K562 (cell line): ENCODE results near the gene GGA2. TPM values are rescaled to one million over a fixed set of nuclear protein-coding genes. Genes with fewer than 3 reads are reported as not detected.
"Not testable (repeated sequence)": the region's sequence is repeated elsewhere in the genome, so short reads cannot be mapped to it uniquely, and the experiment has no call there.

Experiments
- ATAC-seq: fragments of 200-7000 bp; cut with Tn5 transposase; 3 replicates; pipeline ENCODE4 v1.9.1; 2020; ENCODE audit warnings: moderate library complexity
- BruUV-seq: library from RNA; stranded (reverse); fragments of 400-500 nt; replicated peaks from 2 replicates; lab custom pipeline; 2021; lab: Mats Ljungman, UMichigan
- CTCF ChIA-PET: fragments of 300-600 bp; formaldehyde crosslinking; extraction: SDS; loops from one replicate; lab custom pipeline; 2021; ENCODE audit warnings: low intra/inter-chr PET ratio; lab: Yijun Ruan, JAX
- POLR2A ChIA-PET: fragments of 300-600, 350-650 bp; sonication (Branson Sonifier 250); formaldehyde crosslinking; extraction: SDS; loops from one replicate; lab custom pipeline; 2021; ENCODE audit warnings: antibody characterized with exemption, inconsistent platforms; lab: Yijun Ruan, JAX
- DNase-seq, 4 experiments: peaks; one replicate each; pipeline versions ENCODE4 v3.0.0 to v3.0.0-alpha.2; 2011 to 2018; ENCODE audit warnings: low spot score in 3 of 4, mixed read lengths in 3 of 4; ENCODE audit errors: extremely low read depth in 1 of 4
- FAIRE-seq: peaks from 2 replicates; lab custom pipeline; 2011; peaks lifted over from hg19 to GRCh38; lab: Jason Lieb, UNC
- H2AFZ ChIP-seq: 2 replicates; pipeline ENCODE4 v1.6.0; 2011; ENCODE audit warnings: low read depth, low read length, control low read depth, inconsistent platforms
- H3K27ac ChIP-seq: fragments of 200-600 bp; 3 replicates; pipeline ENCODE4 v1.8.0; 2011; ENCODE audit warnings: low read depth, mild to moderate bottlenecking, control low read depth, inconsistent platforms, low read length, moderate library complexity, mixed read lengths; ENCODE audit errors: extremely low read depth
- H3K27me3 ChIP-seq, 2 experiments: fragments of 300-600 bp in 1 of 2; 2 replicates in 1 of 2; 3 replicates in 1 of 2; pipeline versions ENCODE4 v1.6.0 to v1.8.0; 2011; ENCODE audit warnings: inconsistent platforms in 2 of 2, low read length in 2 of 2, mild to moderate bottlenecking in 1 of 2, mixed read lengths in 1 of 2, moderate library complexity in 1 of 2; ENCODE audit not compliant: control insufficient read depth in 2 of 2, insufficient read depth in 2 of 2
- H3K36me3 ChIP-seq: fragments of 300-600 bp; 3 replicates; pipeline ENCODE4 v1.8.0; 2011; ENCODE audit warnings: mild to moderate bottlenecking, low read length, inconsistent platforms; ENCODE audit not compliant: control insufficient read depth, insufficient read depth
- H3K4me1 ChIP-seq, 2 experiments: fragments of 200-600 bp in 1 of 2; replicated peaks in 1 of 2; 2 replicates in 1 of 2; 3 replicates in 1 of 2; pipeline versions ENCODE4 v1.5.1 to v1.8.0; 2011; ENCODE audit warnings: inconsistent platforms in 2 of 2, low read length in 2 of 2, mild to moderate bottlenecking in 1 of 2, mixed read lengths in 1 of 2, moderate library complexity in 1 of 2; ENCODE audit not compliant: control insufficient read depth in 2 of 2, insufficient read depth in 2 of 2
- H3K4me2 ChIP-seq: 2 replicates; pipeline ENCODE4 v1.6.1; 2011; ENCODE audit warnings: low read length, control low read depth, inconsistent platforms, mixed read lengths; ENCODE audit not compliant: insufficient read depth
- H3K4me3 ChIP-seq: fragments of 200-600 bp; sonication (generic), shearing (Covaris generic); 2 replicates; pipeline ENCODE4 v1.5.1; 2016; ENCODE audit warnings: control low read depth, inconsistent platforms
- H3K79me2 ChIP-seq: fragments of 200-600 bp; 3 replicates; pipeline ENCODE4 v1.8.0; 2011; ENCODE audit warnings: low read length, inconsistent platforms; ENCODE audit not compliant: control insufficient read depth, insufficient read depth
- H3K9ac ChIP-seq, 2 experiments: 2 replicates each; pipeline versions ENCODE4 v1.6.0 to v1.6.1; 2011; ENCODE audit warnings: low read depth in 2 of 2, low read length in 2 of 2, control low read depth in 1 of 2, inconsistent platforms in 1 of 2, mild to moderate bottlenecking in 1 of 2, mixed read lengths in 1 of 2; ENCODE audit not compliant: insufficient read depth in 1 of 2
- H3K9me1 ChIP-seq: one replicate; pipeline ENCODE4 v1.6.0; 2011; ENCODE audit warnings: inconsistent platforms, mild to moderate bottlenecking, low read length, moderate library complexity; ENCODE audit not compliant: control insufficient read depth, insufficient read depth
- H3K9me3 ChIP-seq: replicated peaks from 2 replicates; pipeline ENCODE4 v1.5.1; 2011; ENCODE audit warnings: low read depth, low read length, inconsistent platforms; ENCODE audit not compliant: control insufficient read depth, insufficient read depth
- H4K20me1 ChIP-seq: replicated peaks from 2 replicates; pipeline ENCODE4 v1.6.1; 2011; ENCODE audit warnings: low read length, inconsistent platforms, mixed read lengths; ENCODE audit not compliant: control insufficient read depth, insufficient read depth
- ARNT ChIP-seq, 2 experiments: fragments of 450-650 bp; IDR thresholded peaks; 2 replicates each; pipeline ENCODE4 v1.6.1; 2016; ENCODE audit warnings: mild to moderate bottlenecking in 1 of 2
- HNRNPLL ChIP-seq: fragments of 200-400 bp; formaldehyde crosslinking; IDR thresholded peaks from 2 replicates; pipeline ENCODE4 v1.6.1; 2017; ENCODE audit warnings: low read length, low read depth, mild to moderate bottlenecking; ENCODE audit not compliant: poor library complexity, severe bottlenecking
- KLF1 ChIP-seq: fragments of 450-650 bp; IDR thresholded peaks from 2 replicates; pipeline ENCODE4 v1.6.1; 2016; ENCODE audit warnings: missing genetic modification characterization, missing compliant biosample characterization
- MEIS2 ChIP-seq: fragments of 450-650 bp; IDR thresholded peaks from 2 replicates; pipeline ENCODE4 v1.6.1; 2014; ENCODE audit warnings: mild to moderate bottlenecking; ENCODE audit not compliant: partially characterized antibody
- SMAD3 ChIP-seq: fragments of 450-650 bp; formaldehyde crosslinking; conservative IDR thresholded peaks from 2 replicates; pipeline ENCODE4 v1.4.0; 2020; ENCODE audit warnings: mild to moderate bottlenecking
- SMARCE1 ChIP-seq: fragments of 450-650 bp; IDR thresholded peaks from 2 replicates; pipeline ENCODE4 v1.7.1; 2016; ENCODE audit warnings: mild to moderate bottlenecking
- YBX1 ChIP-seq: fragments of 450-650 bp; IDR thresholded peaks from 2 replicates; pipeline ENCODE4 v1.7.1; 2016; ENCODE audit warnings: mild to moderate bottlenecking
- WGBS: fragments of 100-300 bp; shearing (Covaris generic); methylation state at CpG from one replicate; pipeline ENCODE4 v1.1.6; 2016; ENCODE audit warnings: low coverage, mixed read lengths; ENCODE audit not compliant: insufficient coverage; ENCODE audit errors: missing lambda C conversion rate; 5-methylcytosine and 5-hydroxymethylcytosine counted together
- in situ Hi-C: fragments of 300-500 bp; cut with MboI; formaldehyde crosslinking; loops from 4 replicates; pipeline ENCODE4 v1.15.0; 2018; ENCODE audit warnings: inconsistent platforms, mixed read lengths
- intact Hi-C: fragments of 100-400 bp; cut with micrococcal nuclease; formaldehyde crosslinking; loops from 2 replicates; pipeline ENCODE4 v1.14.2; 2022
- polyA plus RNA-seq, 8 experiments: library from polyadenylated mRNA; depleted of rRNA in 4 of 8; stranded (reverse) in 5 of 8; unstranded in 3 of 8; fragments of >200 nt; fragmentation: Nextera tagmentation in 2 of 8; fragmentation: Illumina TruSeq in 1 of 8; extraction: Ambion mirVana in 2 of 8; extraction: Trizol in 1 of 8; gene quantifications; 2 replicates each; pipeline versions ENCODE4 v1.2.1 to v1.2.3, GENCODE V29; 2011 to 2014; ENCODE audit warnings: inconsistent platforms in 1 of 8, missing spikeins in 1 of 8
- total RNA-seq, 7 experiments: library from RNA; depleted of rRNA in 6 of 7; stranded (reverse); fragments of >200 nt in 6 of 7; fragmentation: Illumina TruSeq in 2 of 7; extraction: Trizol in 2 of 7; gene quantifications; 2 replicates each; pipeline versions ENCODE4 v1.2.1 to v1.2.3, GENCODE V29; 2011 to 2021; ENCODE audit warnings: low replicate concordance in 1 of 7
- TF ChIP-seq, protein P1 (sequence below), 3 experiments: fragments of 200-800 bp in 1 of 3; fragments of 250-450 bp in 1 of 3; fragments of 450-650 bp in 1 of 3; sonication (Bioruptor Pico) in 1 of 3; sonication (Bioruptor generic) in 1 of 3; formaldehyde crosslinking in 1 of 3; IDR thresholded peaks; 2 replicates each; pipeline versions ENCODE4 v1.6.1 to v1.8.0; 2016 to 2022; ENCODE audit warnings: mild to moderate bottlenecking in 2 of 3, missing genetic modification characterization in 2 of 3, missing compliant biosample characterization in 1 of 3, moderate library complexity in 1 of 3

Gene GGA2
- total and polyA plus RNA-seq, 9 of the 15 experiments (the other 6 are each of a cell fraction or from before 2014, with no cell fraction given): 11.9 to 133 (median 66.3) TPM

DNA sequence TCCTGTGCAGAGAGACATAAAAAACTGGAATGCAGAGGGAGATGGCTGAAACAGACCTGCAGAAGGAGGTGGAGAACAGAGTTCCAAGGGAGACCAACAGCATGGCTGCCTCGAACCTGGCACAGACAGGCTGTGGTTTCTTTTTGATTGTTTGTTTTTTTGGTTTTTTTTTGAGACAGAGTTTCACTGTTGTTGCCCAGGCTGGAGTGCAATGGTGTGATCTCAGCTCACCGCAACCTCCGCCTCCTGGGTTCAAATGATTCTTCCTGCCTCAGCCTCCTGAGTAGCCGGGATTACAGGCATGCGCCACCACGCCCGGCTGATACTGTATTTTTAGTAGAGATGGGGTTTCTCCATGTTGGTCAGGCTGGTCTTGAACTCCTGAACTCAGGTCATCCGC is 26.8 kb downstream of the GGA2 start:
- POLR2A ChIA-PET: interaction anchor here (1.4 kb wide), 1 partner anchor 8 kb away, joined by 5 read pairs; no protein-coding TSS in a partner anchor
- Histone ChIP-seq H3K36me3 (peaks cover 94% of the 10 kb centered on the region), H4K20me1 (peaks cover 11% of the 10 kb centered on the region; the same call in 1 of the 2 replicates)
- 95% methylated on average over 8 of the region's 8 CpGs for WGBS
- DNase-seq, H3K4me2 ChIP-seq, H3K4me3 ChIP-seq, H3K9me3 ChIP-seq, BruUV-seq, H2AFZ ChIP-seq, H3K79me2 ChIP-seq, CTCF ChIA-PET, in situ Hi-C loops, H3K9ac ChIP-seq, H3K27ac ChIP-seq, H3K27me3 ChIP-seq, H3K4me1 ChIP-seq, intact Hi-C loops, H3K9me1 ChIP-seq, ATAC-seq, FAIRE-seq: not testable (repeated sequence)

DNA sequence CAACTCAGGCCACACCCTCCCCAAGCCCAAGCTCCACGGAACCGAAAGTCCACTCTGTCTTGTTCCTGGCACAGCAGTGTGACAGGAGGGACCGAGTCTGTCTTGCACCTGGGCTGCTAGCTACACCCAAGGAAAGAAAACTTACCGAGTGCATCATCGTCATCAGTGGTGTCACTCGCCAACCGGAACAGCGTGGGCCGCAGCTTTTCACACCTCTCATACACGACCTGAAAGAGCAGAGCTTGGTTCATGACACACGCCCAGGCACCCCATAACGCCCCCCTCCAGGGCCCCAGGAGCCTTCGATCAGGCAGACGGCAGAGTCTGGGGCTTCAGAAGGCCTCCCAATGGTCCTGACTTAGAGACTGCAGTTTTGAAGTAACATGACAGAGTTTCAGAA is 27.5 kb downstream of the GGA2 start:
- Histone ChIP-seq H4K20me1 (peaks cover 11% of the 10 kb centered on the region; the same call in 1 of the 2 replicates), H3K4me1 (no peaks in the 10 kb centered on the region), H2AFZ (no peak overlapping the region), H3K27ac (no peak overlapping the region), H3K4me3 (no peak overlapping the region), H3K27me3 (no peaks in the 10 kb centered on the region), H3K9me1 (peaks cover 2% of the 10 kb centered on the region), H3K9me3 (no peaks in the 10 kb centered on the region), H3K9ac (no peak overlapping the region), H3K36me3 (peaks cover 91% of the 10 kb centered on the region), H3K4me2 (no peak overlapping the region), H3K79me2 (no peaks in the 10 kb centered on the region)
- TF ChIP-seq, protein P1, sequence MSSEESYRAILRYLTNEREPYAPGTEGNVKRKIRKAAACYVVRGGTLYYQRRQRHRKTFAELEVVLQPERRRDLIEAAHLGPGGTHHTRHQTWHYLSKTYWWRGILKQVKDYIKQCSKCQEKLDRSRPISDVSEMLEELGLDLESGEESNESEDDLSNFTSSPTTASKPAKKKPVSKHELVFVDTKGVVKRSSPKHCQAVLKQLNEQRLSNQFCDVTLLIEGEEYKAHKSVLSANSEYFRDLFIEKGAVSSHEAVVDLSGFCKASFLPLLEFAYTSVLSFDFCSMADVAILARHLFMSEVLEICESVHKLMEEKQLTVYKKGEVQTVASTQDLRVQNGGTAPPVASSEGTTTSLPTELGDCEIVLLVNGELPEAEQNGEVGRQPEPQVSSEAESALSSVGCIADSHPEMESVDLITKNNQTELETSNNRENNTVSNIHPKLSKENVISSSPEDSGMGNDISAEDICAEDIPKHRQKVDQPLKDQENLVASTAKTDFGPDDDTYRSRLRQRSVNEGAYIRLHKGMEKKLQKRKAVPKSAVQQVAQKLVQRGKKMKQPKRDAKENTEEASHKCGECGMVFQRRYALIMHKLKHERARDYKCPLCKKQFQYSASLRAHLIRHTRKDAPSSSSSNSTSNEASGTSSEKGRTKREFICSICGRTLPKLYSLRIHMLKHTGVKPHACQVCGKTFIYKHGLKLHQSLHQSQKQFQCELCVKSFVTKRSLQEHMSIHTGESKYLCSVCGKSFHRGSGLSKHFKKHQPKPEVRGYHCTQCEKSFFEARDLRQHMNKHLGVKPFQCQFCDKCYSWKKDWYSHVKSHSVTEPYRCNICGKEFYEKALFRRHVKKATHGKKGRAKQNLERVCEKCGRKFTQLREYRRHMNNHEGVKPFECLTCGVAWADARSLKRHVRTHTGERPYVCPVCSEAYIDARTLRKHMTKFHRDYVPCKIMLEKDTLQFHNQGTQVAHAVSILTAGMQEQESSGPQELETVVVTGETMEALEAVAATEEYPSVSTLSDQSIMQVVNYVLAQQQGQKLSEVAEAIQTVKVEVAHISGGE (CRISPR knock-in tag; IDR thresholded peaks at IDR 0.05): no peak
- TF ChIP-seq KLF1: no peak
- TF ChIP-seq HNRNPLL: no peak
- TF ChIP-seq ARNT (IDR thresholded peaks at IDR 0.05): no peak
- no peak for TF ChIP-seq YBX1
- no peak for TF ChIP-seq SMARCE1
- no peak for TF ChIP-seq MEIS2
- no peak for TF ChIP-seq SMAD3
- BruUV-seq: no TSS peak
- WGBS: 94% methylated on average over 14 of the region's 14 CpGs
- no peak for DNase-seq
- no peak for FAIRE-seq
- in situ Hi-C loops: no loop called here
- no peak for ATAC-seq
- CTCF ChIA-PET: no interaction called here
- POLR2A ChIA-PET: interaction anchor here (0.6 to 1.4 kb wide), 3 partner anchors 9 to 47 kb away, joined by 3 to 5 read pairs (median 3); no protein-coding TSS in a partner anchor
- intact Hi-C loops: no loop called here
